MCF 10A (cell line): ENCODE measurements around the gene WDR49. TPM values are rescaled to one million over a fixed set of nuclear protein-coding genes. Genes with fewer than 3 reads are reported as not detected.

Source experiments
- BruUV-seq: library from RNA; stranded (reverse); fragments of 400-500 nt; replicated peaks from 2 replicates; lab custom pipeline; 2021; lab: Mats Ljungman, UMichigan
- CTCF ChIA-PET: fragments of 300-600 bp; sonication (Branson Sonifier 250); formaldehyde crosslinking; extraction: SDS; loops from one replicate; lab custom pipeline; 2021; ENCODE audit warnings: antibody characterized with exemption, inconsistent platforms; lab: Yijun Ruan, JAX
- POLR2A ChIA-PET: fragments of 300-600, 350-650 bp; sonication (Branson Sonifier 250); formaldehyde crosslinking; extraction: SDS; loops from one replicate; lab custom pipeline; 2020; ENCODE audit warnings: antibody characterized with exemption, inconsistent platforms; lab: Yijun Ruan, JAX
- DNase-seq: peaks from one replicate; pipeline ENCODE4 v3.0.0-alpha.2; 2018; ENCODE audit not compliant: unreplicated experiment
- H3K27ac Mint-ChIP-seq: one replicate; pipeline ENCODE4 v1.8.0; 2022; ENCODE audit warnings: mild to moderate bottlenecking, low read depth, mixed read lengths; ENCODE audit not compliant: unreplicated experiment
- H3K27me3 Mint-ChIP-seq: one replicate; pipeline ENCODE4 v1.8.0; 2022; ENCODE audit warnings: mixed read lengths; ENCODE audit not compliant: insufficient read depth, unreplicated experiment
- H3K36me3 Mint-ChIP-seq: one replicate; pipeline ENCODE4 v1.8.0; 2022; ENCODE audit warnings: mild to moderate bottlenecking, moderate library complexity, mixed read lengths; ENCODE audit not compliant: insufficient read depth, unreplicated experiment
- H3K4me1 Mint-ChIP-seq: one replicate; pipeline ENCODE4 v1.8.0; 2022; ENCODE audit warnings: mixed read lengths; ENCODE audit not compliant: insufficient read depth, unreplicated experiment
- H3K4me3 Mint-ChIP-seq: one replicate; pipeline ENCODE4 v1.8.0; 2022; ENCODE audit warnings: mild to moderate bottlenecking, moderate library complexity, mixed read lengths; ENCODE audit not compliant: unreplicated experiment
- H3K9me3 Mint-ChIP-seq: one replicate; pipeline ENCODE4 v1.8.0; 2022; ENCODE audit warnings: mixed read lengths; ENCODE audit not compliant: unreplicated experiment
- CTCF ChIP-seq: fragments of 200-600 bp; IDR thresholded peaks from one replicate; pipeline ENCODE4 v1.8.0; 2022; ENCODE audit warnings: antibody characterized with exemption, mild to moderate bottlenecking; ENCODE audit not compliant: unreplicated experiment
- intact Hi-C: fragments of 100-400 bp; cut with micrococcal nuclease; formaldehyde crosslinking; loops from 2 replicates; pipeline ENCODE4 v1.14.1; 2022
- total RNA-seq: library from RNA; stranded (reverse); gene quantifications from 2 replicates; pipeline ENCODE4 v1.2.3, GENCODE V29; 2022

WDR49 gene
- total RNA-seq, 1 experiment from 2014 or later = 0.98 TPM

DNA sequence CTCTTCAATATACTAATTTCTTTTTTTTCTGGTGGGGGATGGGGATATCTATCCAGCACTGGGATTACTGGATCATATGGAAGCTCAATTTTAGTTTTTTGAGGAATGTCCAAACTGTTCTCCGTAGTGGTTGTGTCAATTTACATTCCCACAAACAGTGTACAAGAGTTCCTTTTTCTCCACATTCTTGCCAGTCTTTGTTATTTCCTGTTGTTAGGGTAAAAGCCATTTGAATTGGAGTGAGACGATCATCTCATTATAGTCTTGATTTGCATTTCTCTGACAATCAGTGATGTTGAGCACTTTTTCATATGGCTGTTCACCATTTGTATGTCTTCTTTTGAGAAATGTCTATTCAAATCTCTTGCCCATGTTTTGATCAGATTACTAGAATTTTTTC lies 12.8 kb upstream of the WDR49 start:
- no TSS peak for BruUV-seq
- TF ChIP-seq CTCF = no peak
- H3K36me3 Mint-ChIP-seq = peaks cover 6% of the 10 kb centered on the region
- ChIA-PET POLR2A (interaction anchor here (0.7 kb wide), 1 partner anchor 18 kb away, joined by 3 read pairs; no protein-coding TSS in a partner anchor), CTCF (interaction anchor here (0.8 kb wide), 1 partner anchor 17 kb away, joined by 3 read pairs; no protein-coding TSS in a partner anchor)
- no peak overlapping the region for H3K4me3 Mint-ChIP-seq
- no peak for DNase-seq
- intact Hi-C loops = no loop called here
- no peaks in the 10 kb centered on the region for H3K4me1 Mint-ChIP-seq
- H3K27ac Mint-ChIP-seq = no peak overlapping the region
- H3K27me3 Mint-ChIP-seq = no peaks in the 10 kb centered on the region
- no peaks in the 10 kb centered on the region for H3K9me3 Mint-ChIP-seq

GRCh38 chr3:167662919-167663400 lies 9.2 kb upstream of the WDR49 start:
- no peaks in the 10 kb centered on the region for H3K4me1 Mint-ChIP-seq
- no peak for TF ChIP-seq CTCF
- no peaks in the 10 kb centered on the region for H3K27me3 Mint-ChIP-seq
- H3K27ac Mint-ChIP-seq = no peak overlapping the region
- no peak overlapping the region for H3K4me3 Mint-ChIP-seq
- POLR2A ChIA-PET = interaction anchor here (0.6 to 1.6 kb wide), 4 partner anchors 10 to 584 kb away, joined by 3 to 5 read pairs (median 3); no protein-coding TSS in a partner anchor
- intact Hi-C loops = no loop called here
- H3K36me3 Mint-ChIP-seq = no peaks in the 10 kb centered on the region
- peak; percentile 8 for DNase-seq
- H3K9me3 Mint-ChIP-seq = no peaks in the 10 kb centered on the region
- BruUV-seq = no TSS peak
- CTCF ChIA-PET = interaction anchor here (0.6 kb wide), 1 partner anchor 1485 kb away, joined by 3 read pairs; no protein-coding TSS in a partner anchor

GRCh38 chr3:167657684-167658225 lies 4.0 kb upstream of the WDR49 start:
- DNase-seq = no peak
- no TSS peak for BruUV-seq
- no peak overlapping the region for H3K4me3 Mint-ChIP-seq
- no peaks in the 10 kb centered on the region for H3K27me3 Mint-ChIP-seq
- no peaks in the 10 kb centered on the region for H3K9me3 Mint-ChIP-seq
- no peaks in the 10 kb centered on the region for H3K4me1 Mint-ChIP-seq
- no peak overlapping the region for H3K27ac Mint-ChIP-seq
- CTCF ChIA-PET = interaction anchor here (1.2 to 1.8 kb wide), 2 partner anchors 12 to 21 kb away, joined by 3 to 4 read pairs; no protein-coding TSS in a partner anchor
- TF ChIP-seq CTCF = no peak
- POLR2A ChIA-PET = interaction anchor here (1.0 kb wide), 1 partner anchor 9 kb away, joined by 4 read pairs; no protein-coding TSS in a partner anchor
- intact Hi-C loops = no loop called here
- H3K36me3 Mint-ChIP-seq = no peaks in the 10 kb centered on the region

DNA sequence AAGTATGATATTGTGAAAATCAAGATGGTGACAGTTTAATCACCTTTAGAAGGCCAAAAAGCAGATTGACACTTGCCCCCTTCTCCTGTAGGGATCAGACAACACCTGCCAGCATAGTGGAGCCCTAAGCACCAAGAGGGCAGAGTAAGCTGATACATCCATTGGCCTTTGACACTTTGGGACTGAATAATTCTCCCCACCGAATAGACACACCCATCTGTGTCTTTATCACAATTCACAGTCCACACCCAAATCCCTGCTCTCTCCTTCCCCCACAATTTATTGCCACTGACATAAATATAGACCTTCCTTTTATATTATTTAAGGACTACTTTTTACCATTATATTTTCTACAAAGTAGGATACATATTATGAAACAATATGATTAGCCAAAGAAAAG lies 3.1 kb upstream of the WDR49 start:
- no peak for TF ChIP-seq CTCF
- no peaks in the 10 kb centered on the region for H3K9me3 Mint-ChIP-seq
- H3K27me3 Mint-ChIP-seq = no peaks in the 10 kb centered on the region
- no peak overlapping the region for H3K27ac Mint-ChIP-seq
- POLR2A ChIA-PET = interaction anchor here (1.0 kb wide), 1 partner anchor 9 kb away, joined by 4 read pairs; no protein-coding TSS in a partner anchor
- no peak for DNase-seq
- H3K4me1 Mint-ChIP-seq = no peaks in the 10 kb centered on the region
- no TSS peak for BruUV-seq
- CTCF ChIA-PET = interaction anchor here (1.8 kb wide), 1 partner anchor 13 kb away, joined by 4 read pairs; no protein-coding TSS in a partner anchor
- intact Hi-C loops = no loop called here
- no peaks in the 10 kb centered on the region for H3K36me3 Mint-ChIP-seq
- no peak overlapping the region for H3K4me3 Mint-ChIP-seq
